GM12892 (cell line): ENCODE measurements around the gene MYD88.

Experiments
- POLR2A ChIP-seq: IDR thresholded peaks from 2 replicates; pipeline ENCODE4 v1.6.1; 2011; ENCODE audit warnings: low read depth, low read length, control low read depth
- POLR2AphosphoS5 ChIP-seq: IDR thresholded peaks from 2 replicates; pipeline ENCODE4 v1.6.1; 2011; ENCODE audit warnings: low read depth, low read length, control low read depth

GRCh38 chr3:38139191-38139590, 730 bp downstream of the MYD88 start:
- TF ChIP-seq POLR2A (no peak), POLR2AphosphoS5 (no peak)
